ENCODE data around the gene LMO1. TPM values are rescaled to one million over a fixed set of nuclear protein-coding genes. Genes with fewer than 3 reads are reported as not detected.

LMO1 gene
- 1.7 and 4.4 TPM in 2 replicates for polyA plus RNA-seq (2014; cell fraction: cytosol; rRNA removed)
- 3.3 and 4.2 TPM in 2 replicates for polyA plus RNA-seq (2014; cell fraction: nucleus; rRNA removed)

GRCh38 chr11:8263769-8264410, at the start of gene LMO1:
LMO1 (minus strand) TSS chr11:8263878; CDS start chr11:8263362, 516 bp downstream.
- peak; percentile 87 for DNase-seq (ENCODE audit: low spot score)

GRCh38 chr11:8312986-8313385, 49.3 kb upstream of the LMO1 start:
- DNase-seq (ENCODE audit: low spot score), result no peak

- DNase-seq (ENCODE audit: low spot score), result no peak
Observed at GRCh38 chr11:8311366-8311765, 47.7 kb upstream of the LMO1 start.

- no peak for DNase-seq (ENCODE audit: low spot score)
Observed at GRCh38 chr11:8310743-8311298, 47.1 kb upstream of the LMO1 start.

GRCh38 chr11:8309862-8310261, 46.2 kb upstream of the LMO1 start:
- peak; percentile 28 for DNase-seq (ENCODE audit: low spot score)

- DNase-seq (ENCODE audit: low spot score), result no peak
Observed at GRCh38 chr11:8309311-8309710, 45.6 kb upstream of the LMO1 start.

GRCh38 chr11:8307601-8308000, 43.9 kb upstream of the LMO1 start:
- DNase-seq (ENCODE audit: low spot score), result no peak

GRCh38 chr11:8301622-8302021, 37.9 kb upstream of the LMO1 start:
- no peak for DNase-seq (ENCODE audit: low spot score)

GRCh38 chr11:8298801-8299786, 35.4 kb upstream of the LMO1 start:
- DNase-seq (ENCODE audit: low spot score), result no peak

- no peak for DNase-seq (ENCODE audit: low spot score)
Observed at GRCh38 chr11:8297781-8298440, 34.2 kb upstream of the LMO1 start.

GRCh38 chr11:8296872-8297271, 33.2 kb upstream of the LMO1 start:
- DNase-seq (ENCODE audit: low spot score), result no peak

GRCh38 chr11:8296038-8296649, 32.5 kb upstream of the LMO1 start:
- no peak for DNase-seq (ENCODE audit: low spot score)

GRCh38 chr11:8294251-8294935, 30.7 kb upstream of the LMO1 start:
- no peak for DNase-seq (ENCODE audit: low spot score)

- no peak for DNase-seq (ENCODE audit: low spot score)
Observed at GRCh38 chr11:8293171-8293570, 29.5 kb upstream of the LMO1 start.

- DNase-seq (ENCODE audit: low spot score), result no peak
Observed at GRCh38 chr11:8292351-8292750, 28.7 kb upstream of the LMO1 start.

- DNase-seq (ENCODE audit: low spot score), result no peak
Observed at GRCh38 chr11:8291421-8292350, 28.0 kb upstream of the LMO1 start.

- DNase-seq (ENCODE audit: low spot score), result no peak
Observed at GRCh38 chr11:8290081-8290810, 26.6 kb upstream of the LMO1 start.

GRCh38 chr11:8289492-8289918, 25.8 kb upstream of the LMO1 start:
- no peak for DNase-seq (ENCODE audit: low spot score)

Data from SK-N-DZ (cell line).